Measurements from ENCODE around the gene NBPF3. TPM values are rescaled to one million over a fixed set of nuclear protein-coding genes. Genes with fewer than 3 reads are reported as not detected.

The NBPF3 gene
- total RNA-seq, 1 donor from 2014 or later, result 30.4 TPM

DNA sequence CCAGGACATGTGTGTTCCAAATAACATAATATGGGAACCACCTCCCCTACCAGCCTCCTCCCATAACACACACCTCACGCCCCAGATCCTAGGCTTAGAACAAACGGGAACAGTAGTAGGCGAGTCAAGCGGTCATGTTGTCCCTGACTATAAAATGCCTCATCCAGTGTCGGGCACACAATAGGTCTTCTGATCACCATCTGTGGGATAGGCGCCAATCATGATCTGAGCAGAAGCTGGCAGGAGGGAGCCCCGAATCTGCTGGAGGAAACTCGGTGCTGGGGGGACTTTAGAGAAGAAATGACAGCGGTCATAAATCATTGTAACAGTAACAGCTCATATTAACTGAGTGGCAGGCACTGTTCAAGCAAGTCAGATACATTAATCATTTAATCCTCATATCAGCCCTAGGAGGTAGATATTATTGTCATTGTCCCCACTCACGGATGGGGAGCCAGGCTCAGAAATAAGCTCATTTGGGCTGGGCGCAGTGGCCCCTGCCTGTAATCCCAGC lies 82.6 kb downstream of the NBPF3 start:
- TF ChIP-seq, protein P1, sequence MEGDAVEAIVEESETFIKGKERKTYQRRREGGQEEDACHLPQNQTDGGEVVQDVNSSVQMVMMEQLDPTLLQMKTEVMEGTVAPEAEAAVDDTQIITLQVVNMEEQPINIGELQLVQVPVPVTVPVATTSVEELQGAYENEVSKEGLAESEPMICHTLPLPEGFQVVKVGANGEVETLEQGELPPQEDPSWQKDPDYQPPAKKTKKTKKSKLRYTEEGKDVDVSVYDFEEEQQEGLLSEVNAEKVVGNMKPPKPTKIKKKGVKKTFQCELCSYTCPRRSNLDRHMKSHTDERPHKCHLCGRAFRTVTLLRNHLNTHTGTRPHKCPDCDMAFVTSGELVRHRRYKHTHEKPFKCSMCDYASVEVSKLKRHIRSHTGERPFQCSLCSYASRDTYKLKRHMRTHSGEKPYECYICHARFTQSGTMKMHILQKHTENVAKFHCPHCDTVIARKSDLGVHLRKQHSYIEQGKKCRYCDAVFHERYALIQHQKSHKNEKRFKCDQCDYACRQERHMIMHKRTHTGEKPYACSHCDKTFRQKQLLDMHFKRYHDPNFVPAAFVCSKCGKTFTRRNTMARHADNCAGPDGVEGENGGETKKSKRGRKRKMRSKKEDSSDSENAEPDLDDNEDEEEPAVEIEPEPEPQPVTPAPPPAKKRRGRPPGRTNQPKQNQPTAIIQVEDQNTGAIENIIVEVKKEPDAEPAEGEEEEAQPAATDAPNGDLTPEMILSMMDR (IDR thresholded peaks at IDR 0.05), result no peak
- Mint-ChIP-seq H3K36me3 (ENCODE audit: unreplicated experiment) (no peaks in the 10 kb centered on the region), H3K4me1 (ENCODE audit: unreplicated experiment) (peaks cover 14% of the 10 kb centered on the region), H3K27ac (ENCODE audit: unreplicated experiment) (no peak overlapping the region), H3K9me3 (ENCODE audit: unreplicated experiment) (no peaks in the 10 kb centered on the region), H3K27me3 (ENCODE audit: unreplicated experiment) (no peaks in the 10 kb centered on the region), H3K4me3 (ENCODE audit: unreplicated experiment) (no peak overlapping the region)
- DNase-seq (ENCODE audit: extremely low spot score, unreplicated experiment), result no peak

DNA sequence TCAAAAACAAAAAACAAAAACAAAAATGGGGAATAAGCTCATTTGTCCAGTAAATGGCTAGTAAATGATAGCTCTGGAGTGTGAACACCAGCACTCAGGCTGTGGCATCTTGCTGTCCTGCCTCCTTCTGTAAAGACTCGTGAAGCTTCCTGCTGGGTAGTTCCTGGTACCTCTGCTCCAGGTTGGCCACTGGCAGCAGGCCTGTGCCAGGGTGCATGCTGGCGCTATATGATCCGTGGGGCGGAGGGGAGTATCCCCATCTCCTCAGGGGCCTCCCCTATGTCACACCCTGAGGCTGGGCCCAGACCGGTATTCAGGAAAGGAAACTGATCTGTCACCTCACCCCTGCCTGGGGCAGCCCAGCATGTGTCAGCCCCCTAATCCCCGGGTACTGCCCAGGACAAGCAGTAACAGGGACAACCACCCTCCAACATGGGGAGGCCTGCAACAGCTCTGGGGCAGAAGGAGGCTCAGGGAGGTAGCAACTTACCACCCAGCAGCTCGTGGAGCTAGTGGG lies 83.4 kb downstream of the NBPF3 start:
- TF ChIP-seq, protein P1 (IDR thresholded peaks at IDR 0.05), result no peak
- Mint-ChIP-seq H3K27ac (ENCODE audit: unreplicated experiment) (no peak overlapping the region), H3K27me3 (ENCODE audit: unreplicated experiment) (no peaks in the 10 kb centered on the region), H3K4me1 (ENCODE audit: unreplicated experiment) (peaks cover 14% of the 10 kb centered on the region), H3K36me3 (ENCODE audit: unreplicated experiment) (no peaks in the 10 kb centered on the region), H3K9me3 (ENCODE audit: unreplicated experiment) (no peaks in the 10 kb centered on the region), H3K4me3 (ENCODE audit: unreplicated experiment) (no peak overlapping the region)
- no peak for DNase-seq (ENCODE audit: extremely low spot score, unreplicated experiment)

DNA sequence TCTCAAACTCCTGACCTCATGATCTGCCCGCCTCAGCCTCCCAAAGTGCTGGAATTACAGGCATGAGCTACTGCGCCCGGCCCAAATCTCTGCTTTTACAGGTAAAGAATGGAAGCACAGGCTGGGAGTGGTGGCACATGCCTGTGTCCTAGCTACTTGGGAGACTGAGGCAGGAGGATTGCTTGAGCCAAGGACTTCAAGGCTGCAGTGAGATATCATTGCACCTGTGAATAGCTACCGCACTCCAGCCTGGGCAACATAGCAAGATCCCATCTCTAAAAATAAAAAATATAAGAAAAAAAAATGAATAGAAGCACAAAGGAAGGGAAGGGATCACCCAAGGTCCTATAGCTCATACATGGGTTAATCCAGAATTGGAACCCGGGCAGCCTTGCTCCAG lies 84.3 kb downstream of the NBPF3 start:
- Mint-ChIP-seq H3K36me3 (ENCODE audit: unreplicated experiment) (no peaks in the 10 kb centered on the region), H3K9me3 (ENCODE audit: unreplicated experiment) (no peaks in the 10 kb centered on the region), H3K27me3 (ENCODE audit: unreplicated experiment) (no peaks in the 10 kb centered on the region), H3K27ac (ENCODE audit: unreplicated experiment) (no peak overlapping the region), H3K4me1 (ENCODE audit: unreplicated experiment) (peaks cover 10% of the 10 kb centered on the region), H3K4me3 (ENCODE audit: unreplicated experiment) (no peak overlapping the region)
- TF ChIP-seq, protein P1 (IDR thresholded peaks at IDR 0.05), result no peak
- no peak for DNase-seq (ENCODE audit: extremely low spot score, unreplicated experiment)

DNA sequence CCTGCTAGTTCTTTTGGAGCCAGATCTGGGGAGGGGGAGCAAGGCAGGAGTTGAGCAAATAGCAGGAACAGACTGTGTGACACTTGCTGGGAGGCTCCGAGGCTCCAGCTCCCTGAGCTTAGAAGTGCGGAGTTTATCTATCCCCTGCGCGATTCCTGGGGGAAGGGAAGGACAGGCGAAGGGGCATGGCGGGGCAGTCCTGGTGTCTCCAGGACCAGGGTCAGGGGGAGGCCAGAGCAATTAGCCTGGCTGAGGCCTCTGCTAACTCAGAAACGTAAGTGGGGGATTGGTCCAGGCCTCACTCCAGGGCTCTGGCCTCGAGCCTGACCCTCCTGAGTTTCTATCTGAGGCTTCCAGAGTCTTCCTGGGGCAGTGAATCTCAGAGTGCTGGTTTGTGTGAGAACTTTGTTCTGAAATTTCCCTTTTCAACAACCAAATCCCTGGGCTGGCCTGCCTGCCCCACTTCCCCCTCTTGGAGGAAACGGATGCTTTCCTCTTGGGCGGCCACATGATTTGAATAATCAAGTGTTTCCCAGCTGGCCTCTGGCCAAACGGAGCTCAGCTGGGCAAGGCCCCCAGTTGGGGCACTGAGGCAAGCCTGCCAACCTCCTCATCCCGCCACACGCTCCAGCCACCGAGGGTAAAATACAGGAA lies 84.9 kb downstream of the NBPF3 start:
- H3K9me3 Mint-ChIP-seq (ENCODE audit: unreplicated experiment), result no peaks in the 10 kb centered on the region
- no peak overlapping the region for H3K4me3 Mint-ChIP-seq (ENCODE audit: unreplicated experiment)
- TF ChIP-seq, protein P1 (IDR thresholded peaks at IDR 0.05), result no peak
- peaks cover 13% of the 10 kb centered on the region for H3K4me1 Mint-ChIP-seq (ENCODE audit: unreplicated experiment)
- H3K36me3 Mint-ChIP-seq (ENCODE audit: unreplicated experiment), result no peaks in the 10 kb centered on the region
- no peak for DNase-seq (ENCODE audit: extremely low spot score, unreplicated experiment)
- H3K27ac Mint-ChIP-seq (ENCODE audit: unreplicated experiment), result no peak overlapping the region
- H3K27me3 Mint-ChIP-seq (ENCODE audit: unreplicated experiment), result no peaks in the 10 kb centered on the region

DNA sequence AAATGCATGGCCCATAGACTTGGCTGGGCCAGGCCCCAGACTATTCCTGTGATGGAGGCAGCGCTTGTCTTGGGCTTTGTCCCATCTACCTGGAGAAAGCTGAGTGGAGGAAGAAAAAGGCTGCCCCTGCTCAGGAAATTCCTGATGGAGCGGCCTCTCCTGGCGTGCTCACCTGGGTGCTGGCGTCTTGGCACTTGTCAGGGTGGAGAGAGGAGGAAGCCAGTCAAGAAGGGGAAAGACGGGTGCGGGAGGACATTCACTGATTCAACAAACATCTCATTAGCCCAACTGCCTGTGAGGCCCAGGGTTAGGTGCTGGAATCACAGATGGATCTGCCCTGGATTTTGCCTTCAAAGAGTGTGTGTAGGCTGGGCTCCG lies 85.4 kb downstream of the NBPF3 start:
- TF ChIP-seq, protein P1 (IDR thresholded peaks at IDR 0.05), result no peak
- H3K36me3 Mint-ChIP-seq (ENCODE audit: unreplicated experiment), result no peaks in the 10 kb centered on the region
- no peaks in the 10 kb centered on the region for H3K27me3 Mint-ChIP-seq (ENCODE audit: unreplicated experiment)
- no peak overlapping the region for H3K27ac Mint-ChIP-seq (ENCODE audit: unreplicated experiment)
- H3K4me3 Mint-ChIP-seq (ENCODE audit: unreplicated experiment), result no peak overlapping the region
- DNase-seq (ENCODE audit: extremely low spot score, unreplicated experiment), result no peak
- peaks cover 18% of the 10 kb centered on the region for H3K4me1 Mint-ChIP-seq (ENCODE audit: unreplicated experiment)
- H3K9me3 Mint-ChIP-seq (ENCODE audit: unreplicated experiment), result no peaks in the 10 kb centered on the region
